Measurements from ENCODE around the gene PNCK.

DNA sequence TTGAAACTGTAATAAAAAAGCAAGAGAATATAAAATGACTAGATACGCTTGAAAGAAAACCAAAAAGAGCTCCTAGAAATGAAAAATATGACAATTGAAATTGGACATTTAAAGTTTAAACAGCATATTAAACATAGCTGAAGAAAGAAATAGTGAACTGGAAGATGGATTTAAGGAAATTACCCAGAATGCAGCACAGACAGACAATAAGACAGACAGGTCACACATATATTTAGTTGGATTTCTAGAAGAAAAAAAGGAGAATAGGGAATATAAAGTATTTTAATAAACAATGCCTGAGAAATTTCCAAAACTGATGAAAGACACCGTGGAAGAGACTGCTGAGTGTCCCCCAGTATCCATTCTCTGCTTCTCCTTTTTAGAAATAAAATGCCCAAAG is 20.1 kb downstream of the PNCK start:
- TF ChIP-seq, protein P1, sequence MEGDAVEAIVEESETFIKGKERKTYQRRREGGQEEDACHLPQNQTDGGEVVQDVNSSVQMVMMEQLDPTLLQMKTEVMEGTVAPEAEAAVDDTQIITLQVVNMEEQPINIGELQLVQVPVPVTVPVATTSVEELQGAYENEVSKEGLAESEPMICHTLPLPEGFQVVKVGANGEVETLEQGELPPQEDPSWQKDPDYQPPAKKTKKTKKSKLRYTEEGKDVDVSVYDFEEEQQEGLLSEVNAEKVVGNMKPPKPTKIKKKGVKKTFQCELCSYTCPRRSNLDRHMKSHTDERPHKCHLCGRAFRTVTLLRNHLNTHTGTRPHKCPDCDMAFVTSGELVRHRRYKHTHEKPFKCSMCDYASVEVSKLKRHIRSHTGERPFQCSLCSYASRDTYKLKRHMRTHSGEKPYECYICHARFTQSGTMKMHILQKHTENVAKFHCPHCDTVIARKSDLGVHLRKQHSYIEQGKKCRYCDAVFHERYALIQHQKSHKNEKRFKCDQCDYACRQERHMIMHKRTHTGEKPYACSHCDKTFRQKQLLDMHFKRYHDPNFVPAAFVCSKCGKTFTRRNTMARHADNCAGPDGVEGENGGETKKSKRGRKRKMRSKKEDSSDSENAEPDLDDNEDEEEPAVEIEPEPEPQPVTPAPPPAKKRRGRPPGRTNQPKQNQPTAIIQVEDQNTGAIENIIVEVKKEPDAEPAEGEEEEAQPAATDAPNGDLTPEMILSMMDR (IDR thresholded peaks at IDR 0.05; ENCODE audit: insufficient read depth, low read length, poor library complexity, severe bottlenecking): no peak
- no peak for TF ChIP-seq EZH2phosphoT487 (conservative IDR thresholded peaks at IDR 0.05; ENCODE audit: low read length)

All from SU-DHL-6 (cell line).